ENCODE results near the gene ANKRD60.

The ANKRD60 gene

GRCh38 chr20:58208944-58209343 lies 19.5 kb downstream of the ANKRD60 start:
- TF ChIP-seq CTCF (IDR thresholded peaks at IDR 0.05): no peak

GRCh38 chr20:58205850-58206249 lies 22.6 kb downstream of the ANKRD60 start:
- no peak for TF ChIP-seq CTCF (IDR thresholded peaks at IDR 0.05)

GRCh38 chr20:58202044-58202443 lies 26.4 kb downstream of the ANKRD60 start:
- TF ChIP-seq CTCF (IDR thresholded peaks at IDR 0.05): no peak

GRCh38 chr20:58201616-58202015 lies 26.8 kb downstream of the ANKRD60 start:
- TF ChIP-seq CTCF (IDR thresholded peaks at IDR 0.05): no peak

GRCh38 chr20:58199469-58199868 lies 29.0 kb downstream of the ANKRD60 start:
- no peak for TF ChIP-seq CTCF (IDR thresholded peaks at IDR 0.05)

GRCh38 chr20:58198901-58199355 lies 29.5 kb downstream of the ANKRD60 start:
- TF ChIP-seq CTCF (IDR thresholded peaks at IDR 0.05): no peak

GRCh38 chr20:58198384-58198783 lies 30.1 kb downstream of the ANKRD60 start:
- no peak for TF ChIP-seq CTCF (IDR thresholded peaks at IDR 0.05)

- TF ChIP-seq CTCF (IDR thresholded peaks at IDR 0.05): no peak
Measured at GRCh38 chr20:58197185-58197469, 31.3 kb downstream of the ANKRD60 start.
